Measurements from ENCODE around the gene RPS27.

- TF ChIP-seq FOXJ3 (CRISPR knock-in tag; IDR thresholded peaks at IDR 0.05; ENCODE audit: borderline replicate concordance) = no peak
- no peak for TF ChIP-seq HOXA7 (CRISPR knock-in tag; IDR thresholded peaks at IDR 0.05)
- TF ChIP-seq CTCF (CRISPR knock-in tag; IDR thresholded peaks at IDR 0.05) = no peak
- TF ChIP-seq EZH2 (conservative IDR thresholded peaks at IDR 0.05; ENCODE audit: low read depth, low read length) = no peak
- no peak for TF ChIP-seq ZNF567 (CRISPR knock-in tag; IDR thresholded peaks at IDR 0.05; ENCODE audit: borderline replicate concordance)
- no peak for TF ChIP-seq ZFP82 (CRISPR knock-in tag; IDR thresholded peaks at IDR 0.05; ENCODE audit: borderline replicate concordance)
- no peak for TF ChIP-seq MAX (IDR thresholded peaks at IDR 0.05)
- no peak for TF ChIP-seq KDM1A (CRISPR knock-in tag; IDR thresholded peaks at IDR 0.05)
- TF ChIP-seq ATM (IDR thresholded peaks at IDR 0.05; ENCODE audit: borderline replicate concordance) = no peak
- TF ChIP-seq MTA3 (CRISPR knock-in tag; IDR thresholded peaks at IDR 0.05) = no peak
- TF ChIP-seq, protein P1, sequence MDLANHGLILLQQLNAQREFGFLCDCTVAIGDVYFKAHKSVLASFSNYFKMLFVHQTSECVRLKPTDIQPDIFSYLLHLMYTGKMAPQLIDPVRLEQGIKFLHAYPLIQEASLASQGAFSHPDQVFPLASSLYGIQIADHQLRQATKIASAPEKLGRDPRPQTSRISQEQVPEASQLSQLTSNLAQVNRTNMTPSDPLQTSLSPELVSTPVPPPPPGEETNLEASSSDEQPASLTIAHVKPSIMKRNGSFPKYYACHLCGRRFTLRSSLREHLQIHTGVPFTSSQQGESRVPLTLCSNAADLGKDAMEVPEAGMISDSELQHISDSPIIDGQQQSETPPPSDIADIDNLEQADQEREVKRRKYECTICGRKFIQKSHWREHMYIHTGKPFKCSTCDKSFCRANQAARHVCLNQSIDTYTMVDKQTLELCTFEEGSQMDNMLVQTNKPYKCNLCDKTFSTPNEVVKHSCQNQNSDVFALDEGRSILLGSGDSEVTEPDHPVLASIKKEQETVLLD (CRISPR knock-in tag; IDR thresholded peaks at IDR 0.05; ENCODE audit: low read depth) = no peak
These were observed 1.2 kb downstream of the RPS27 start for GRCh38 chr1:153991806-153992205.
